HL-60 (cell line): ENCODE data around the gene NRXN2.

Experiments
- DNase-seq, 2 experiments: peaks; one replicate each; pipeline ENCODE4 v3.0.0-alpha.2; 2010 to 2020; ENCODE audit warnings: low read depth in 1 of 2, low spot score in 1 of 2
- H3K27ac ChIP-seq: fragments of 250-450 bp; sonication (Bioruptor Pico); replicated peaks from 2 replicates; pipeline ENCODE4 v1.5.1; 2020; ENCODE audit warnings: mild to moderate bottlenecking, moderate library complexity
- H3K27me3 ChIP-seq: fragments of 250-450 bp; sonication (Bioruptor Pico); 2 replicates; pipeline ENCODE4 v1.5.1; 2021; ENCODE audit warnings: mild to moderate bottlenecking, moderate library complexity; ENCODE audit not compliant: insufficient read depth, poor library complexity, severe bottlenecking
- H3K4me3 ChIP-seq: replicated peaks from 2 replicates; pipeline ENCODE4 v1.5.1; 2011; ENCODE audit warnings: mild to moderate bottlenecking, control low read depth, low read length; ENCODE audit not compliant: insufficient read depth
- GABPA ChIP-seq: IDR thresholded peaks from 2 replicates; pipeline ENCODE4 v1.6.1; 2012; ENCODE audit warnings: low read depth
- POLR2AphosphoS5 ChIP-seq: IDR thresholded peaks from 2 replicates; pipeline ENCODE4 v1.6.1; 2012; ENCODE audit warnings: low read depth
- SPI1 ChIP-seq: IDR thresholded peaks from 2 replicates; pipeline ENCODE4 v1.6.1; 2012; ENCODE audit warnings: low read depth, mild to moderate bottlenecking, borderline replicate concordance
- TF ChIP-seq, protein P1 (sequence below): IDR thresholded peaks from 2 replicates; pipeline ENCODE4 v1.6.1; 2012; ENCODE audit warnings: low read depth; ENCODE audit not compliant: insufficient replicate concordance
- TF ChIP-seq, protein P2 (sequence below): IDR thresholded peaks from one replicate; pipeline ENCODE4 v1.5.1; 2011; ENCODE audit warnings: low read length, control low read depth, inconsistent platforms; ENCODE audit not compliant: insufficient read depth

The NRXN2 gene

DNA sequence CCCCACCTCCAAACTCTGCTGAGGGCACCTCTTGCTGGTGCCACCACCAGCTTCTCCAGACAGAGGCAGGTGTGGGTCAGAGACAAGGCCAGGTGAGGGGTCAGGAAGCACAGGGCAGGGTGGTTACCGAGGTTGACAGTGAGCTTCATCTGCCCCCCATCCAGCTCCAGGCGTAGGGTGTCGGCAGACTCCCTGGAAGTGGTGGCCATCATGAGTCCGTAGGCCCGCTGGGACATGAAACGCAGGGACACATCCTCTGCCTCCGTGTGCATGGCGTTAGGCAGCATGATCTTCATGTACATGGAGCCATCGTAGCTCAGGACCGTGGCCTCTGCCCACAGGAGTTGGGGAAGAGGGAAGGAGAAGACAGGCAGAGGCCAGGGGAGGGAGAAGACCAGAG lies 62.8 kb downstream of the NRXN2 start:
- TF ChIP-seq POLR2AphosphoS5 (no peak), GABPA (no peak)
- TF ChIP-seq, protein P1, sequence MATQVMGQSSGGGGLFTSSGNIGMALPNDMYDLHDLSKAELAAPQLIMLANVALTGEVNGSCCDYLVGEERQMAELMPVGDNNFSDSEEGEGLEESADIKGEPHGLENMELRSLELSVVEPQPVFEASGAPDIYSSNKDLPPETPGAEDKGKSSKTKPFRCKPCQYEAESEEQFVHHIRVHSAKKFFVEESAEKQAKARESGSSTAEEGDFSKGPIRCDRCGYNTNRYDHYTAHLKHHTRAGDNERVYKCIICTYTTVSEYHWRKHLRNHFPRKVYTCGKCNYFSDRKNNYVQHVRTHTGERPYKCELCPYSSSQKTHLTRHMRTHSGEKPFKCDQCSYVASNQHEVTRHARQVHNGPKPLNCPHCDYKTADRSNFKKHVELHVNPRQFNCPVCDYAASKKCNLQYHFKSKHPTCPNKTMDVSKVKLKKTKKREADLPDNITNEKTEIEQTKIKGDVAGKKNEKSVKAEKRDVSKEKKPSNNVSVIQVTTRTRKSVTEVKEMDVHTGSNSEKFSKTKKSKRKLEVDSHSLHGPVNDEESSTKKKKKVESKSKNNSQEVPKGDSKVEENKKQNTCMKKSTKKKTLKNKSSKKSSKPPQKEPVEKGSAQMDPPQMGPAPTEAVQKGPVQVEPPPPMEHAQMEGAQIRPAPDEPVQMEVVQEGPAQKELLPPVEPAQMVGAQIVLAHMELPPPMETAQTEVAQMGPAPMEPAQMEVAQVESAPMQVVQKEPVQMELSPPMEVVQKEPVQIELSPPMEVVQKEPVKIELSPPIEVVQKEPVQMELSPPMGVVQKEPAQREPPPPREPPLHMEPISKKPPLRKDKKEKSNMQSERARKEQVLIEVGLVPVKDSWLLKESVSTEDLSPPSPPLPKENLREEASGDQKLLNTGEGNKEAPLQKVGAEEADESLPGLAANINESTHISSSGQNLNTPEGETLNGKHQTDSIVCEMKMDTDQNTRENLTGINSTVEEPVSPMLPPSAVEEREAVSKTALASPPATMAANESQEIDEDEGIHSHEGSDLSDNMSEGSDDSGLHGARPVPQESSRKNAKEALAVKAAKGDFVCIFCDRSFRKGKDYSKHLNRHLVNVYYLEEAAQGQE = no peak
- TF ChIP-seq, protein P2, sequence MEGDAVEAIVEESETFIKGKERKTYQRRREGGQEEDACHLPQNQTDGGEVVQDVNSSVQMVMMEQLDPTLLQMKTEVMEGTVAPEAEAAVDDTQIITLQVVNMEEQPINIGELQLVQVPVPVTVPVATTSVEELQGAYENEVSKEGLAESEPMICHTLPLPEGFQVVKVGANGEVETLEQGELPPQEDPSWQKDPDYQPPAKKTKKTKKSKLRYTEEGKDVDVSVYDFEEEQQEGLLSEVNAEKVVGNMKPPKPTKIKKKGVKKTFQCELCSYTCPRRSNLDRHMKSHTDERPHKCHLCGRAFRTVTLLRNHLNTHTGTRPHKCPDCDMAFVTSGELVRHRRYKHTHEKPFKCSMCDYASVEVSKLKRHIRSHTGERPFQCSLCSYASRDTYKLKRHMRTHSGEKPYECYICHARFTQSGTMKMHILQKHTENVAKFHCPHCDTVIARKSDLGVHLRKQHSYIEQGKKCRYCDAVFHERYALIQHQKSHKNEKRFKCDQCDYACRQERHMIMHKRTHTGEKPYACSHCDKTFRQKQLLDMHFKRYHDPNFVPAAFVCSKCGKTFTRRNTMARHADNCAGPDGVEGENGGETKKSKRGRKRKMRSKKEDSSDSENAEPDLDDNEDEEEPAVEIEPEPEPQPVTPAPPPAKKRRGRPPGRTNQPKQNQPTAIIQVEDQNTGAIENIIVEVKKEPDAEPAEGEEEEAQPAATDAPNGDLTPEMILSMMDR = no peak
- H3K4me3 ChIP-seq = no peak overlapping the region
- H3K27ac ChIP-seq = no peak overlapping the region
- H3K27me3 ChIP-seq = no peaks in the 10 kb centered on the region
- DNase-seq = no peak

DNA sequence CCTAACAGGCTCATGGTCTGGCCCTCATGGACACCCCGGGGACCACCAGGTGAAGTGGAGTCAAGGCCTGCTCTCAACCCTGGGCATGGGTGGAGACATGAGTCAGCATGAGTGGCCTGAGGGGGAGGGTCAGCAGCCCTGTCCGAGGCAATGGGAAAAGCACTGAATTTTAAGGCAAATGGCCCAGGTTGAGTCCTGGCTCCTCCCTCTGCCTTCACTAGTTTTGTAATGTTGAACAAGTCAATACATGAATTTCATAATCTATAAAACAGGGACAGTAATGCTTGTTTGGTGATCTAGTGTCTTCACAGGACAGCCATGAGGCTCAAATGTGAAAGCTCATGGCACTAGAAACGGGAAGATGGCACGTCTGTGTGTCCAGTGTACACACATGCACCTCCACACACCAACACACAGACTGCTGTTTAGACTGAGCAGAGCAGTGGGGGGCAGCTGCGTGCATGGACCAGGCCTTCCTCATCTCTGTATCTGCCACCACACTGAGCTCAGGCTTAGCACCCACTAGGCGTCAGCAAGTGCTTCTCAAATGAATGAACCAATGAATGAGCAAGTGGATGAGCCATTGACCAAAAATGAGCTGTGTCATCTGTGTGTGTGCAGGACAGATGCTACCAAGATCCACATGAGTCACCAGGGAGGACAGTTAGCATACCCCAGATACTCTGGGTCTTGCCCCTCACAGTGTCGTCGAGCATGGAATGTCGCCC lies 63.4 kb downstream of the NRXN2 start:
- no peak overlapping the region for H3K27ac ChIP-seq
- no peak for DNase-seq

DNA sequence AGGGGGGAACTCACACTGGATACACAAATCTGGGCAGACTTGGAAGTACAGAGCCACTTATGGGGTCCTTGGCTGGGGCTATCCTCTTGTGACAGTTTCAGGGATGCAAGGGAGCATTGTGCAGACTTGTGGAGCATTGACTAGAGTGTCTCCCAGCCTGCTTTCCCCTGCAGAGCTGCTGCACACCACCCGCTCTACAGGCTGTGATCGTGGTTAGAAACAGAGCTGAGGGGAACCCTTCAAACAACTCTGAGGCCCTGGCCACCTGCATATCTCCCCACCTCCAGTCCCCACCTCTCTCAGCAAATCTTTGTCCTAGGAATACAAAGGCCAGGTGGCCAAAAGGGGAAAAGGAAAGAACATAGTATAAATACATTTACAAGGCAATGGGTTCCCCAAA lies 64.7 kb downstream of the NRXN2 start:
- no peak overlapping the region for H3K4me3 ChIP-seq
- H3K27me3 ChIP-seq = no peaks in the 10 kb centered on the region
- no peak overlapping the region; the same call in 1 of the 2 replicates for H3K27ac ChIP-seq
- TF ChIP-seq POLR2AphosphoS5 = no peak
- TF ChIP-seq, protein P2 = no peak
- no peak for TF ChIP-seq GABPA
- TF ChIP-seq, protein P1 = no peak
- no peak for TF ChIP-seq SPI1
- no peak for DNase-seq

More for the DNA sequence above, 63.4 kb downstream of the NRXN2 start:
- Histone ChIP-seq H3K4me3 (no peak overlapping the region), H3K27me3 (no peaks in the 10 kb centered on the region)
- TF ChIP-seq, protein P1 = no peak
- TF ChIP-seq GABPA (no peak), POLR2AphosphoS5 (no peak), SPI1 (no peak)
- TF ChIP-seq, protein P2 = no peak
